ENCODE data around the gene TRIM7.
A peak's percentile ranks its signal among the peaks of the same experiment; 100 is the strongest.

The TRIM7 gene

GRCh38 chr5:181211208-181211607 lies 6.2 kb upstream of the TRIM7 start:
- TF ChIP-seq CREB1 (IDR thresholded peaks at IDR 0.05; ENCODE audit: low read depth) (no peak), TCF12 (IDR thresholded peaks at IDR 0.05; ENCODE audit: low read depth) (no peak), TAF1 (IDR thresholded peaks at IDR 0.05; ENCODE audit: low read depth) (no peak), NFIC (IDR thresholded peaks at IDR 0.05) (no peak), TEAD4 (IDR thresholded peaks at IDR 0.05) (no peak), EP300 (IDR thresholded peaks at IDR 0.05; ENCODE audit: borderline replicate concordance) (no peak), RAD21 (IDR thresholded peaks at IDR 0.05; ENCODE audit: low read depth) (no peak), REST (IDR thresholded peaks at IDR 0.05; ENCODE audit: low read depth) (no peak)
- TF ChIP-seq, protein P1, sequence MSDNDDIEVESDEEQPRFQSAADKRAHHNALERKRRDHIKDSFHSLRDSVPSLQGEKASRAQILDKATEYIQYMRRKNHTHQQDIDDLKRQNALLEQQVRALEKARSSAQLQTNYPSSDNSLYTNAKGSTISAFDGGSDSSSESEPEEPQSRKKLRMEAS (IDR thresholded peaks at IDR 0.05) = no peak

DNA sequence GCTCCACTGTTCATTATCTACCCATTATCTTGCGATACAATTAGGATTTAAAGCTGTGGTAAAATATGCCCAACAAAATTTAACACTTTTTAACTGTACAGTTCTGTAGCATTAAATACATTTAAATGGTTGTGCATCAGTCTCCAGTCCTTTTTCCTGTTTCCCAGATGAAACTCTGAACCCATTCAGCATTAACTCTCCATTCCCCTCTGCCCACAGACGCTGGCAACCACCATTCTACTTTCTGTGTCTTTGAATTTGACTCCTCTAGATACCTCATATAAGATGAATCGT lies 2.9 kb upstream of the TRIM7 start:
- no peak for TF ChIP-seq RAD21 (IDR thresholded peaks at IDR 0.05; ENCODE audit: low read depth)
- TF ChIP-seq TCF12 (IDR thresholded peaks at IDR 0.05; ENCODE audit: low read depth) = no peak
- TF ChIP-seq, protein P2, sequence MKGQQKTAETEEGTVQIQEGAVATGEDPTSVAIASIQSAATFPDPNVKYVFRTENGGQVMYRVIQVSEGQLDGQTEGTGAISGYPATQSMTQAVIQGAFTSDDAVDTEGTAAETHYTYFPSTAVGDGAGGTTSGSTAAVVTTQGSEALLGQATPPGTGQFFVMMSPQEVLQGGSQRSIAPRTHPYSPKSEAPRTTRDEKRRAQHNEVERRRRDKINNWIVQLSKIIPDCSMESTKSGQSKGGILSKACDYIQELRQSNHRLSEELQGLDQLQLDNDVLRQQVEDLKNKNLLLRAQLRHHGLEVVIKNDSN (IDR thresholded peaks at IDR 0.05) = no peak
- no peak for TF ChIP-seq YY1 (IDR thresholded peaks at IDR 0.05; ENCODE audit: low read depth)
- TF ChIP-seq, protein P1 (IDR thresholded peaks at IDR 0.05) = 0 out of 2 replicates have a peak, but pooled peaks have one; percentile 5
- no peak for TF ChIP-seq CEBPB (IDR thresholded peaks at IDR 0.05)
- TF ChIP-seq EP300 (IDR thresholded peaks at IDR 0.05; ENCODE audit: borderline replicate concordance) = no peak
- no peak for TF ChIP-seq EGR1 (IDR thresholded peaks at IDR 0.05)

DNA sequence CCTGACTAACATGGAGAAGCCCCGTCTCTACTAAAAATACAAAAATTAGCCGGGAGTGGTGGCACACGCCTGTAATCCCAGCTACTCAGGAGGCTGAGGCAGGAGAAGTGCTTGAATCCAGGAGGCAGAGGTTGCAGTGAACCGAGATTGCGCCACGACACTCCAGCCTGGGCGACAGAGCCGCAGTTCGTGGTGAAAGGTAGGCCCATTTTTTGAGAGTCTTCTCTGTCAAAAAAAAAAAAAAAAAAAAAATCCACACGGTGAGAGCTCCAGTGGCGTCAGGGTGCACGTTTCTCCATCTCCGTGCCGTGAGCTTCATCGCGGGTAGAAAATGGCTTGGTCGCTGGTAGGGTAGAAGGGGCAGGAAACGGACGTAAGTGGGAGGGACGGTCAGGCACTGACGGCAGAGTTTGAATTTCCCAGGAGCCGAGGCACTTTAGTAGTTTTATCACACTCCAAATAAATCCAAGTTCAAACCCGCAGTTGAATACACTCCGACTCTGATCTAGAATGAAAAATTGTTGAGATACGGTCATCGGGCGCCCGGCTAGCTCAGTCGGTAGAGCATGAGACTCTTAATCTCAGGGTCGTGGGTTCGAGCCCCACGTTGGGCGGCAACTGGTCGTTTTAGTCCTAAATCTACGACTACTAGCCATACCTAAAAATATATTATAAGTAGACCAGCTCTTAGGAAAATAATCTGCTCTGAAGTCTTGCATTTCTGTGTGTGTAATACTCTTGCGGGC lies 2.4 kb upstream of the TRIM7 start:
- TF ChIP-seq RAD21 (IDR thresholded peaks at IDR 0.05; ENCODE audit: low read depth) = no peak
- TF ChIP-seq CEBPB (IDR thresholded peaks at IDR 0.05) = peak; percentile 47; the same call in 1 of the 2 replicates
- TF ChIP-seq, protein P1 (IDR thresholded peaks at IDR 0.05) = peak; percentile 21; the same call in 1 of the 2 replicates
- TF ChIP-seq TEAD4 (IDR thresholded peaks at IDR 0.05) = peak; percentile 84

DNA sequence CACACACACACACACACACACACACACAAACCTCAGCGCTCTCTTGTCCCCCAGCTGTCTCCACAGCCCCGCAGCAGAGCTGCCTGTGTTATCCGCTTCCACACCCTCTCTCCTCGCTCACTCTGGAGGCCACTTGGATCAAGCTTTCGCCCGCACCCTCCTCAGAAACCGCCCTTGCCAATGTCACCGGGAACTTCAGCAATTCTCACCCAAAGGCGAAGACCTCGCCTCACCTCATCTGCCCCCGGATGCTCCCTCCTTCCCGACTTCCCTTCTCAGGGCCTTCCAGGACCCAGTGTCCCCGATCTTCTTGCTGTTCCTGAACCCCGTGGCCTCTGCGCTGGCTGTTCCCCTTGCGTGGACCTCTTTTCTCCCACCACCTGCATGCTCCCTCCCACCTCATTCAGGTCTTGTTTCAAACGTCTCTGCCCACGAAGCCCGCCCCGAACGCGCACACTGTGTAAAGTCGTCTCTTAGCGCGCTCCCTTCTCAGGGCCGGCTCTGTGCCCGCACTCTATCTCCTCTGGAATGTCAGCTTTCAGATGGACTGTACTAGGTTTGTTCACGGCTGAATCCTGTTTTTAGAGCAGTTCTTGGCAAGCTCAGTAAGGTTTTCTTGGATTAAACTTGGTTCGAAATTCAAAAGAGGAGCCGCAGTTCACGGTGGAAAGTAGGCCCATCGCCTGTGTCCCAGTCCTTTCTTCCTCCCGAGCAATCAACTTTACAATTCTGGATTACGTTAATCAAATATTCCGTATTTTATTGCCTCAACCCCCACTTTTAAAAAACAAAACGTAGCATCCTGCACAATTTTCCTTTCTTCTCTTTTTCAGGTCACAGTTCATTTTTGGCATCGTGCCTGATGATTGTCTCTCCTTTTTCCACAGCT lies 1.0 kb upstream of the TRIM7 start:
- TF ChIP-seq CREB1 (IDR thresholded peaks at IDR 0.05; ENCODE audit: low read depth) = no peak
- no peak for TF ChIP-seq TCF12 (IDR thresholded peaks at IDR 0.05; ENCODE audit: low read depth)
- TF ChIP-seq FOXM1 (IDR thresholded peaks at IDR 0.05; ENCODE audit: borderline replicate concordance, low read depth) = no peak
- TF ChIP-seq CEBPB (IDR thresholded peaks at IDR 0.05) = no peak
- TF ChIP-seq, protein P2 (IDR thresholded peaks at IDR 0.05) = no peak
- no peak for TF ChIP-seq NFIC (IDR thresholded peaks at IDR 0.05)
- no peak for TF ChIP-seq EGR1 (IDR thresholded peaks at IDR 0.05)
- TF ChIP-seq YY1 (IDR thresholded peaks at IDR 0.05; ENCODE audit: low read depth) = no peak
- TF ChIP-seq TEAD4 (IDR thresholded peaks at IDR 0.05) = no peak
- no peak for TF ChIP-seq EP300 (IDR thresholded peaks at IDR 0.05; ENCODE audit: borderline replicate concordance)
- TF ChIP-seq RAD21 (IDR thresholded peaks at IDR 0.05; ENCODE audit: low read depth) = no peak
- no peak for TF ChIP-seq ZBTB7A (IDR thresholded peaks at IDR 0.05; ENCODE audit: low read depth)
- TF ChIP-seq, protein P1 (IDR thresholded peaks at IDR 0.05) = no peak
- TF ChIP-seq REST (IDR thresholded peaks at IDR 0.05; ENCODE audit: low read depth) = no peak

- TF ChIP-seq ZBTB7A (IDR thresholded peaks at IDR 0.05; ENCODE audit: low read depth) = no peak; the same call in 1 of the 2 replicates
- TF ChIP-seq, protein P1 (IDR thresholded peaks at IDR 0.05) = peak; percentile 90
Measured at GRCh38 chr5:181204113-181204825, 727 bp downstream of the TRIM7 start.
